NCI-H1417 treated with DMSO at 0.1 percent for 48 hours (cell line): Measurements from ENCODE around the gene CEP128.
"Not testable (repeated sequence)": the region's sequence is repeated elsewhere in the genome, so short reads cannot be mapped to it uniquely, and the experiment has no call there.

Experiments used
- DNase-seq: peaks from one replicate; lab custom pipeline; 2025; lab: John Stamatoyannopoulos, UW

CEP128 gene

DNA sequence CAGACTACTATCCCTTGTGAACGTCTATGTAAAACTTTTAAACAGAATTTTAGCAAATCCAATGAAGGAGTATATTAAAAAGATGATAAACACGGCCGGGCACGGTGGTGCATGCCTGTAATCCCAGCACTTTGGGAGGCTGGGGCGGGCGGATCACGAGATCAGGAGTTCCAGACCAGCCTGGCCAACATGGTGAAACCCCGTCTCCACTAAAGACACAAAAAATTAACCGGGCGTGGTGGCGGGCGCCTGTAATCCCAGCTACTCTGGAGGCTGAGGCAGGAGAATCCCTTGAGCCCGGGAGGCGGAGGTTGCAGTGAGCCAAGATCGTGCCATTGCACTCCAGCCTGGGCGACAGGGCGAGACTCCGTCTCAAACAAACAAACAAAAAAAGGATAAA lies 11.7 kb upstream of the CEP128 start:
- not testable (repeated sequence) for DNase-seq

DNA sequence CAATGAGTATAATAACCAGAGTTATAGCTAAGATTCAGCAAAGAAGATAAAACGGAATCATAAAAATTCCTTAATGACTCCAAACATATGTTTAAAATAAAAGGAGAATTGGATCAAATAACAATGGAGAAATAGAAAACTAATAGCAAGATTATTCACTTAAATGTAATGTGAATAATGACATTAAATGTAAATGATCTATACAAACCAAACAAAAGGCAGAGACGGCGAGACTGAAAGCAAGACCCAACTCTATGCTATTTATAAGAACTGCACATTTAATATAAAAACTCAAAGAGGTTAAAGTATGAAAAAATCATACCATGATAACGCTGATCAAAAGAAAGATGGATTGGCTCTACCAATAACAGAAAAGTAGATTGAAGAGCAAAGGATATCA lies 10.0 kb upstream of the CEP128 start:
- no peak for DNase-seq

DNA sequence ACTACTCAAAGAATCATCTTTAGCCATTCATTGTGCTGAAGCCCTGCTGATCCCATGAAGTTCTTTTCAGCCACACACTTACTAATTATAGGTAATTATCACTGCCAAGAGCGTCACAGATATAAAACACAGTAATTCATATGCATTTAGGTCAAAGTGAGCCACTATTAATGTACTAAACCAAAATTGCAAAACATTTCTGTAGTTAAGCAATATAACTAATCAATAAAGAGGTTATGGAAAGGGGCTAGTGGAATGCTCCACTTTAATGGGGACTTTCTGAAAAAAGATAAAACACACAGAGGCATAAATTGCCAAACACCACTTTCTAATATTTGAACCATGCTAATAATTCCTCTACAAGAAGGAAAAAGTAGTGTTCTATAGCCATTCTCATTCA lies 6.8 kb upstream of the CEP128 start:
- no peak for DNase-seq

DNA sequence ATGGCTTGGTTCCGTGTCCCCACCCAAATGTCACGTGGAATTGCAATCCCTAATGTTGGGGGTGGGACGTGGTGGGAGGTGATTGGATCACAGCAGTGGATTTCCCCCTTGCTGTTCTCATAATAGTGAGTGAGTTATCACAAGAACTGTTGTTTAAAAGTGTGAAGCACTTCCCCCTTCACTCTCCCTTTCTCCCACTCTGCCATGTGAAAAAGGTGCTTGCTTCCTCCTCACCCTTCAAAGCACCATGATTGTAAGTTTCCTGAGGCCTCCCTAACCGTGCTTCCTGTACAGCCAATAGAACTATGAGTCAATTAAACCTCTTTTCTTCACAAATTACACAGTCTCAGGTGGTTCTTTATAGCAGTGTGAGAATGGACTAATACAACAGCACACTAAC lies 5.3 kb upstream of the CEP128 start:
- no peak for DNase-seq

DNA sequence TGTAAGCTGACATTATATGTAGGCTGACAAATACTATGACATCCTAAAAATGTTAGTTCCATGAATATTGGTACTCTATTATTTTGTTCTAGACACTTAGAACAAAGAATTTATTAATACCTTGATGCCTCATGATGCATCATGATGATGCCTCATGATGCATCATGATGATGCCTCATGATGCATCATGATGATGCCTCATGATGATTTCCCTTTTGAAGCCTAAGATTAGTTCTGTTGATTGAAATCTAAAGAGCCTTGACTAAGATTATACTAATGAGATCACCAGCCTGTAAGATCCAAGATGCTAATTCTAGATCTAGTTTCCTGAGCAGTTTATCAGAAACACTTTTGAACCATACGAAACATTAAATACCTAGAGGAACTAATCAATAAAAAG lies 4.6 kb upstream of the CEP128 start:
- no peak for DNase-seq

DNA sequence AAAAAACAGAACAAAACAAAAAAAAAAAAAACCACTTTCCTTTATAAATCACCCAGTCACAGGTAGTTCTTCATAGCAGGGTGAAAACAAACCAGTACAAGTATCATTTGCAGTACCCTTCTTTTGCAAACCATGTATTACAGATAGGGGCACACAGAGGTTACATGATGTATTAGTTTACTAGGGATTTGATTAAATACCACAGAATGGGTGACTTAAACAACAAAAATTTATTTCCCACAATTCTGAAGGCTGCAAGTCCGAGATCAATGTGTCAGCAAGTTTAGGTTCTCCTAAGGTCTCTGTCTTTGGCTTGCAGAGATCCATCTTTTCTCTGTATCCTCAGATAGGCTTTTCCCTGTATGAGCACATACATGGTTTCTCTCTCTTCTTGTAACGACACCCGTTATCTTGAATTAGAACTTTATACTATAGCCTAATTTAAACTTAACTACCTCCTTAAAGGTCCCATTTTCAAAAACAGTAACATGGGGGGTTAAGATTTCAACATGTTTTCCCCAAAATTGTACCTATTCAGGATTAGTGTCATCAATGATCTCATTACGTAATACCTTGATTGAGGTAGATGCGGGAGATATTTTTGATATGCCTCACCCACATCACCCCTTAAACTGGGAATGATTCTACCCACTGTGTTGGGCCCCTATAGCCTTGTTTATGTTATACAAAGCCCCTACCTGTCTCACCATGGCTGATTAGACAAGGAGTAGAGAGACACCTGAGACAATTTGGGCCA lies 3.5 kb upstream of the CEP128 start:
- DNase-seq = no peak

DNA sequence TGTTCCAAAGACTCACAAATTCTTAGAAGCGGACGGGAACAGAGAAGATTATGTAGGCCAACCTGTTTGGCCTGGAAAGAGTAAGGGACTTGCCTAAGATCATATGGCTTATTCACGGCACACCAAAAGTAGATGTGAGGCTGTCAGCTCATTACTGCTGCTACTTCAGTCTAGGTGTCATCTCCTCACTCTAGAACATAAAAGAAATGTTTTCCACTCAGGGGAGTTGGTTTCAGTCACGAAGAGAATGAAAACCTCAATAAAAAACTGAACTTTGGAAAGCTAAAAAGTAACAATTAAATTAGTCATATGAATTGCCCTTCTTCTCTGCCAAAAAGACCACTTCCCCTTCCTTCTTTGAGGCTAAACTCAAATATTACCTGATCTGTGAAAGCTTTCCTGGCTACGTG lies 658 bp upstream of the CEP128 start:
- DNase-seq = no peak

DNA sequence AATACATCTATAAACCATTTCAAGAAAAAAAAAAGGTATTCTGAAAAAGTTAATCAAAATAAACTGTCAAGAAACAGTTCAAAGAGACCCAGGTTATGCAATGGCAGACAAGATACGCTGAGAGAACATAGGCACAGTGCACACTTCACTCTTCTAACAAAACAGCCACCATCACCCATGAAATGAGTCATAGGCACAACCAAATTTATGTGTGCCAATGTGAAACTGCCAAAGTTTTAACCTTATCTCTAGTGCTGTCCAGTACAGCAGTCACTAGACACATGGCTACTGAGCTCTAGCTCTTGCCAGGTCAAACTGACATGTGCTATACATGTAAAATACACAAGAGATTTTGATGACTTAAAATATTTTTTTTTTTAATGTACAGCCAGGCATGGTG lies 1.4 kb downstream of the CEP128 start:
- no peak for DNase-seq

DNA sequence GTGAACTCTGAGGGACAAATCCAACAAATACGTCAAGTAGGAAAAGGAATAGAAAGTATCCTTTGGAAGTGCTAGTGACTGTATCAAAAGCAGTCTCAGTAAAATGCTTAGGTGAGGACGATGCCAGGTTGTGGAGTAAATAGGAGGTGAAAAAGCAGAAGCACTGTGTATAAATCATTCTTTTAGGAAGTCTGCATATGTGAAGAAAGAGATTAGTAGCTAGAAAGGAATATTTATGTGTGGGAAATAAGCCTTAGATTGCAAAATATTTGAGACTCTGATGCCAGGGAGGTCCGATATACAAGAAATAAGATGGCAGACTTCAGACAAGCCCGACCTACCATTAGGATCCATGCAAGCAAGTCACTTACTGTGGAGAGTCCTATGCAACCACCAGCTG lies 7.9 kb downstream of the CEP128 start:
- DNase-seq = no peak

DNA sequence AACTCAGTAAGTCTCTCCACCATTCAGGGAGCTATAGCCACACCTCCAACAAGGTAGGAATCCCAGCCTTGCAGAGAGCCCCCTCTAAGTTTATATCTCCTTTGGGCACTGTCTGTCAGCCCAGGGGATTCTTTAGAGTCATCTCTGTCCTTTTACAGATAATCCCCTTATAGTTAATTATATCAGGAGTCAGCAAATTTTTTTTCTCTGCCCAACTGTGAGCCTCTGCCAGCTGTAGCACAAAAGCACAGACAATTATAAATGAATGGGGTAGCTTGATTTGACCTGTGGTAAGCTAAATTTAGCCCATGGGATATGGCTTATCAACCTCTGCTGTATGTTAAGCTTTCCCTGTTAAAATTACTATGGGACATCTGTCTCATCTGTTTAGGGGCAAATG lies 8.3 kb downstream of the CEP128 start:
- DNase-seq = no peak

DNA sequence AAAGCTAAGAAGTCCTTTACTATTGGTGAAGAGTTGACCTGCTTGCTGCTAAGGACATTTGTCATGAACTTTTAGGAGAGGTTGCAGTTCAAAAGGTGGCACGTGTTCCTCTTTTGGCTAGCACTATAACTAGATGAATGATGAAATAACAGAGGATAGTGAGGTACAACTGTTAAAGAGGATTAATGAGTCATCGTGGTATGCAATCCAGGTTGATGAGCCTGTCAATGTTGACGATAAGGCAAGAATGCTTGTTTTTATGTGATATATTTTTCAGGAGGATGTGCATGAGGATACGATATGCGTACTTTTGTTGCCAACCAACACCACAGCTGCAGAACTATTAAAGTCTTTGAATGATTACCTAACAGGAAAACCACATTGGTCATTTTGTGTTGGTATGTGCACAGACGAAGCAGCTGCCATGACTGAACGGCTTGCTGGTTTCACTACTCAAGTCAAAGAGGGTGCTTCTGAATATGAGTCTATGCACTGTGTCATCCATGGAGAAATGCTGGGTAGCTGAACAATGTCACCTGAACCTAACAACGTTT lies 10.6 kb downstream of the CEP128 start:
- no peak for DNase-seq

DNA sequence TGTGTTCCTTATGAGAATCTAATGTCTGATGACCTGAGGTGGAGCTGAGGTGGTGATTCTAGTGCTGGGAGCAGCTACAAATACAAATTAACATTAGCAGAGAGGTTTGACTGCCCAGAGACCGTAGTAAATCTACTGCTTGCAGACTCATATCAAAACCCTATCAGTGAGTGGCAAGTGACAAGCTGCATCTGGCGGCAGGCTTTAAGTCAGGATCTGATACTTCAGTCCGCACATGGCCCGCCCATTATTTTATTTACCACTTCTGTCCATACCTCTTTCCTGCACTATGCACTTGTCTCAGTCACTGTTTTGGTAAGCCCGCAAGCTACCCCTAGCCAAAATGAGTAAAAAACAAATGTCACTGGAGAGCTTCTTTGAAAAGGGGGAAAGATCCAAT lies 11.4 kb downstream of the CEP128 start:
- DNase-seq = no peak

DNA sequence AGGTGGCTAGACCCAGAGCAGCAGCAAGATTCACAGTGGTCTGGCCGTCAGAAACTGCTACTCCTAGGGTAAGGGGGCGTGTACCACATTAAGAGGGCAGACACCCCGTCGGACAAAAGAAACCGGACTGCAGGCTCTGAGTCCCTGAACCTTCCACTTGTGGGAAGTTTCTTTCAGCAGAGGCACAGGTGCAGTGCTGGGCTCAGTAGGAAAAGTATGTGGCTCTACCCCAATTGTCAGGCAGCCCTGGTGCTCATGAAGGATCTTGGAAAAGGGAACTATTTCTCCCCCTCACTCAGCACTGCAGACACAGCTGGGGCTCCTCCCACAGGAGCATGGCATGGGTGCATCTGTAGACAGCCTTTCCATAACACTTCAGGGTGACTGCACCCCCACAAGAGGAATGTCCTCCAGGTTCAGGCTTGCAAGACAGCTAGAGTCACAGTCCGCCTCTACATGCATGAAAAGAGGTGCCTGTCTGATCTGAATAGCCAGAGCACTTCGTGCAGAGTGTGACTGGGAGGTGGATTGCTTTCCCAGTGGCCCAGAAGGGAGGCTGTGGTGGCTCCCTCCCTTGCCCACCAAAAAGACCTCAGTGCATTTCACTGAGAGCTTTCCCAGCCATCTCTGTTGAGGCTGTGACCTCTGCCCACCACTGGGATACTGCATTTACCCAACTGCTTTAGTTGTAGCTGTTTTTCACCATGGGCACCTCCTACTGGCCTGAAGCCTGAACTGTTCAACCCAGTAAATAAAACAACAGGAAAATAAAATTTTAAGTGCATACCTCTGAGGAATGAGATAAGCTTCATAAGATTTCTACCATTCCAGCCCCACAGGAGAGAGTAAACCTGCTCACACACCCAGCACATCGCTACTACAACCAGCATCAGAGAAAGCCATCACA lies 14.2 kb downstream of the CEP128 start:
- no peak for DNase-seq

DNA sequence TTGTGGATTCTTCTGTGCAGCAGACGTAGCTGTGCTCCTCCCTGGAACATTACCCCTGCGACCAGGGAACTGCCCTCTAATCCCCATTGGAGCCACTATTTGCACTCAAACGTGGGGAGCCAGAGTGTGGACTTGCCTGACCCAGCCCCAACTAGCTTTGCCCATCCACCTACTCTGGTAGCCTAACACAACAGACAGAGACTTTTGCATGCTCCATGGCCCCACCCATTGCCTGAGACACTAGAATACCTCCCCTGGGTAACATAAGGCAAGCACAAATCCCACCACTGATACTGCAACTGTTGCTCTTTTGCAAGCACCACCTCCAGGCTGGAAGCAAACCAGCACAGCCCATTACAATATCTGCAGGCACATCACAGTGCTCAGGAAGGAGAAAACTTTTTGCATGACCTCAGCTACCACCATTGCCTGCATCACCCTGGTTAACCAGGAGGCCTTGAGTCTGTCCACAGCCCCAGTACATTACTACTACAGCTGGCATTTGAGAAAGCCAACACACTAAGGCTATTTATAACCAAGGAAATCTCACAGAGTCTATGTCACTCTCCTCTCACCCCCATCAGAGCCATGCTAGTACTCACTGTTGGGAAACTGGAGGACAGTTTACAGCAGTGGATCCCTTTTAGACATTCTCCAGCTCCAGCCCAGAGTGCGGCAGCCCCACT lies 15.0 kb downstream of the CEP128 start:
- no peak for DNase-seq

DNA sequence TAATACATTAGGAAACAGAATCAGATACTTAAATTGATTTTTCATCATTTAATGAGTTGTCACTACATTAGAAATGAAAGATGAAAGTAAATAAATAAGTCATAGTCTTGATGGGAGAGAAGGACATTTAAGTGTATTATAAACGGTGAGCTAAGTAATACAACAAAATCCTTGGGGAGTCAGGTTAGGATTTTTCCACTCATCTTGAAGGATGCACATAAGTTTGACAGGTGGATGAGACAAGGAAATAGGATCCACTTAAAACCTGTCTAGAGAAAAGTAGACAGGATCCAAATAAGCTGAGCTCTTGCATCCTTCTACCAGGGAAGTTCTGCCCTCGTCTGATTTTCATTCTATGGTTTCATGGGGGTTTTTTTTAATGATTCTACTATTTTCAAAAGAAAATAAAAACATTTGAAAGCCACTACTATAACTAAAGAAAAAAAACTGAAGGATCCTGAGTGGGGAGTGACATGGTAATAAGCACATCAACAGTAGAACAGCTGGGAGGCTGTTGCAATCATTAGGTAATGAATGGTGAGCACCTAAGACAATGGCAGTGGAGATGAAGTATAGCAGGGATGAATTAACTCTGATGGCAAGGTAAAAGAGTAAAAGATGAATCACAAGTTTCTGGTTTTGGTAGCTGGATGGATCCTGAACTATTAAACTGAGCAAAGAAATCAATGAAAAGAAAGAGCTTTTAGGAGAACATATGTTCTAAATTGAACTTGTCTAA lies 17.0 kb downstream of the CEP128 start:
- no peak for DNase-seq

DNA sequence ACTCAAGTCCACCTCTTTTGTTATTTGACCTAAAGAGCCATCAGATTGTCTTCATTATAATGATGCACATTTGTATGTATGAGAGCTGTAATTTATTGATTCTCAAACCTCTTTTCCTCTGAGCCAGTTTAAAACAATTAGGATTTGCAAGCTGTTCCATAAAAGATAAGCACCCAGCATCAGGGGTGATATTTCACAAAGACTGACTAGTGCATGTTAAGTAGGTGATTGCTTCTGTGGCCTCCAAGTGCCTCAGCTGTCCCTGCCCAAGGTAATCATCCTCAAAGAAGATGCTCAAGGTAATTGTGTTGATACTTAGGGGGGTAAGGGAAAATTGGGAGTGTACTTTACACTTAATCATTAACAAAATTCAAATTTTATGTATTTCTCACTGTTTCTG lies 18.2 kb downstream of the CEP128 start:
- DNase-seq = no peak

DNA sequence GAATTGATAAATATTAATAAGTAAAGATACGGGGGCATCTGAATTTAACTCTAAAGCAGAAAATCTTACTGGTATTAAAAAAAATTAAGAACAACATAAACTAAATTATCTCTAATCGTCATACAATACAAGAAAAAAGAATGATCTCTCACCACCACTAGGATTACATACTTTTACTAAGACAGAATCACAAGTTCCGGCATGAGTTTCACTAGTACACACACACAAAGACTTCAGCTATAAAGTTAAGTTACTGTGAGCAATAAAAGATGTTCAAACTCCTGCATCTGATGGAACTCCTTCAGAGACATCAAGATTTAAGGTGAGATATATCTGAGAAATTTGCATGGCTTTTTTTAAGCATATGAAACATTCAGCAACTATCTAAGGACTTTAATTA lies 21.9 kb downstream of the CEP128 start:
- DNase-seq = no peak

DNA sequence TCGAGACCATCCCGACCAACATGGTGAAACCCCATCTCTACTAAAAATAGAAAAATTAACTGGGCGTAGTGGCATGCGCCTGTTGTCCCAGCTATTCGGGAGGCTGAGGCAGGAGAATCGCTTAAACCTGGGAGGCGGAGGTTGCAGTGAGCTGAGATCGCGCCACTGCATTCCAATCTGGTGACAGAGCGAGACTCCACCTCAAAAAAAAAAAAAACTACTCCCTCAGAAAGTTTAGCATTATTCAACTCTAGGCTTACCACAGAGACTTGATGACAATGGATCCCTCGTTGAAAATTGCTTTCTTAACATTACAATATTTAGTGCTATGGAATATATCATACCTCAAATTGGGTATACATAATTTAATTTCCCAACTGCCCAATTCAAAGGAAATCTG lies 29.5 kb downstream of the CEP128 start:
- not testable (repeated sequence) for DNase-seq

DNA sequence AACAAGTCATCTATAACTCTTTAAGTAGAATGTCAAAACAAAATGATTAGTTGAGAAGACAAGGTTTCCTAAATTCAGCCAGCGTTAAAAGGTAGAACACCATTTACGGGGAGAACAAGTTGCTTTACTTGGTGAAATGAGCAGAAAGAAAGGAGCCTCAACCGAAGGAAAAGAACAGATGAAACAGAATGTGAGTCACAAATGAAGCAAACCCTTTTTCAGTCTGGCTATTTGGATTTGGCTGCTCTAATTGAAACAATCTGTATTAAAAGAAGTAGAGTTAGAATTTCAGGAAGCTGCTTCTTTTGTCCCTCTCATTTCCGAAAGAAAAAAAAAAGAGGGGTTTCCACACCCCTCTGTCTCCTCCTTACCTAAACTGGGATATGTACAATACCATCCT lies 34.6 kb downstream of the CEP128 start:
- no peak for DNase-seq

DNA sequence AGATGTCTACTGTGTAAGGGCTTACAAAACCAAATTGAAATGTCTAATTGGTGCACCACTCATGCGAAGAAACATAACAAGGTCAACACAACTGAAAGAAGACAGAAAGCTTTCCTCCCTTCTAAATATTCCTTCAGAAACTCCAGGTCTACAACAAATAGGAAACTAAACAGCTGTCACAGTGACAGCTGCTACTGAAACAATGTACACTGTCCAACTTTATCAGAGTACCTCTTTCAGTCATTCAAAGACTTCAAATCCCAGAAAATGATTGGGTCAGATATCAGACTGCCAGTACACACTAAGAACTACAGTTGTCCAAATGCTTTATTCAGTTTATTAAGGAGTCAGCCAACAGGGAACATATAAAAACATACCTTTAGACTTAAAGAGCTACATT lies 35.2 kb downstream of the CEP128 start:
- no peak for DNase-seq

DNA sequence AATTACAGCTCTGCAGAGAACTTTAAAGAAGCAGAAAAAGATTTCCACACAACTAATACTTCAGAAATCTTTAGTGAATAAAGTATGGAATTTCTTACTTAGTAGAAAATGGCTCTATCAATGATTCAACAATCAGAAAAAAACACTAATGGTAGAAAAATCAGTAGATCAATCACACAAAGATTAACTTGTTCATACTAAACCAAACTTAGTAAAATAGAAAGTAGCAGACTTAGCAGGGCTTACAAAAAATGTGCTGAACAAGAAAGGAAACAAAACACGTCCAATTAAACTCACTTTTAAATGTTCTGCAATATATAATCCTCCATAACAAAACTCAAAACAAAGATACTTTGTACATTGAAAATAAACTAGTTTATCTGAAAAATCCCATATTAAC lies 38.9 kb downstream of the CEP128 start:
- no peak for DNase-seq

DNA sequence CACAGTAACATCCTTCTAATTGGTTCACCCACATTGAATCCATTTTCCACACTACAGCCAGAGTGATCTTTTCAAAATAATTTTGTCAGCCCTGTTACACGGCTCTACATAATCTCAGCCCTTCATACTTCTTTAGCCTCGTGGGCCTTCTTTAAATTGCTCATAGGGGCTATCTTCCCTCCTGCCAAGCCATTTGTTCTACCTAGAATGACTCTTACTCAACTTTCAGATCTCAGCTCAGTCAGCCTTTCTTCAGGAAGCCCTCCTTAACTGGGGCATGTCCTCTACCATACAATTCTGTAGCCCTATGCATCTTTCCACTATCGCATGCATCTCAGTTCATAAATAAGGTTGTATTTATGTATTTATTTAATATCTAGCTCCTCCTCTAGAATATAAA lies 39.7 kb downstream of the CEP128 start:
- no peak for DNase-seq
